ENCODE measurements around the gene FAM216A. TPM values are rescaled to one million over a fixed set of nuclear protein-coding genes. Genes with fewer than 3 reads are reported as not detected.

Gene FAM216A
- total RNA-seq, 6 experiments from 2014 or later = 16.4 to 25.2 (median 18.0) TPM

- H3K4me3 Mint-ChIP-seq = peak overlapping the region; percentile 97
These were observed 1.9 kb upstream of the FAM216A start for GRCh38 chr12:110466791-110467190.

GRCh38 chr12:110467847-110468213 is 815 bp upstream of the FAM216A start:
- H3K27me3 Mint-ChIP-seq (ENCODE audit: insufficient read depth) = peaks cover 2% of the 10 kb centered on the region
- no peak for DNase-seq
- peak overlapping the region; percentile 97 for H3K4me3 Mint-ChIP-seq
- no peaks in the 10 kb centered on the region for H3K36me3 Mint-ChIP-seq (ENCODE audit: low read depth)
- H3K9me3 Mint-ChIP-seq = no peaks in the 10 kb centered on the region
- H3K4me1 Mint-ChIP-seq (ENCODE audit: low read depth) = peaks cover 25% of the 10 kb centered on the region
- TF ChIP-seq CTCF (IDR thresholded peaks at IDR 0.05) = no peak
- peak overlapping the region; percentile 88 for H3K27ac Mint-ChIP-seq

More at GRCh38 chr12:110466791-110467190, 1.9 kb upstream of the FAM216A start:
- Mint-ChIP-seq H3K4me1 (ENCODE audit: low read depth) (peaks cover 25% of the 10 kb centered on the region), H3K27ac (peak overlapping the region; percentile 88; the same call in 1 of the 2 replicates), H3K36me3 (ENCODE audit: low read depth) (no peaks in the 10 kb centered on the region), H3K27me3 (ENCODE audit: insufficient read depth) (peaks cover 2% of the 10 kb centered on the region), H3K9me3 (no peaks in the 10 kb centered on the region)
- no peak for TF ChIP-seq CTCF (IDR thresholded peaks at IDR 0.05)
- DNase-seq = no peak

- Mint-ChIP-seq H3K4me3 (no peak overlapping the region), H3K27ac (no peak overlapping the region), H3K36me3 (ENCODE audit: low read depth) (0 out of 2 replicates have a peak, but pooled peaks cover 4% of the 10 kb centered on the region), H3K9me3 (no peaks in the 10 kb centered on the region), H3K27me3 (ENCODE audit: insufficient read depth) (no peaks in the 10 kb centered on the region; the same call in 1 of the 2 replicates), H3K4me1 (ENCODE audit: low read depth) (no peaks in the 10 kb centered on the region)
- TF ChIP-seq CTCF (IDR thresholded peaks at IDR 0.05) = no peak
- no peak for DNase-seq
These were observed 6.8 kb downstream of the FAM216A start for GRCh38 chr12:110475426-110475825.

GRCh38 chr12:110498984-110499706 is 30.5 kb downstream of the FAM216A start:
- peaks cover 35% of the 10 kb centered on the region for H3K4me1 Mint-ChIP-seq (ENCODE audit: low read depth)
- H3K9me3 Mint-ChIP-seq = peaks cover 7% of the 10 kb centered on the region
- DNase-seq = peak; percentile 56
- H3K27me3 Mint-ChIP-seq (ENCODE audit: insufficient read depth) = peaks cover 4% of the 10 kb centered on the region
- H3K4me3 Mint-ChIP-seq = peak overlapping the region; percentile 78
- H3K36me3 Mint-ChIP-seq (ENCODE audit: low read depth) = peaks cover 26% of the 10 kb centered on the region
- TF ChIP-seq CTCF (IDR thresholded peaks at IDR 0.05) = no peak
- peak overlapping the region; percentile 81 for H3K27ac Mint-ChIP-seq

GRCh38 chr12:110501399-110501751 is 32.7 kb downstream of the FAM216A start:
- H3K36me3 Mint-ChIP-seq (ENCODE audit: low read depth) = peaks cover 19% of the 10 kb centered on the region
- peaks cover 35% of the 10 kb centered on the region for H3K4me1 Mint-ChIP-seq (ENCODE audit: low read depth)
- peak overlapping the region; percentile 99 for H3K27ac Mint-ChIP-seq

More at GRCh38 chr12:110501399-110501751, 32.7 kb downstream of the FAM216A start:
- Mint-ChIP-seq H3K4me3 (peak overlapping the region; percentile 100), H3K9me3 (peaks cover 7% of the 10 kb centered on the region), H3K27me3 (ENCODE audit: insufficient read depth) (peaks cover 4% of the 10 kb centered on the region)
- peak; percentile 20; the same call in 1 of the 2 replicates for TF ChIP-seq CTCF (IDR thresholded peaks at IDR 0.05)
- peak; percentile 66 for DNase-seq

Data from HFFc6 (cell line).